COLO829 (cell line): ENCODE results near the gene SELENOW.
"Not testable (repeated sequence)": the region's sequence is repeated elsewhere in the genome, so short reads cannot be mapped to it uniquely, and the experiment has no call there.

Source experiments
- DNase-seq: peaks from one replicate; pipeline ENCODE4 v3.0.0; 2012; ENCODE audit warnings: low spot score

Gene SELENOW

GRCh38 chr19:47778049-47778953, at the start of gene SELENOW:
SELENOW (plus strand) TSS chr19:47778703; CDS start chr19:47778786, 83 bp downstream.
- peak; percentile 52 for DNase-seq

DNA sequence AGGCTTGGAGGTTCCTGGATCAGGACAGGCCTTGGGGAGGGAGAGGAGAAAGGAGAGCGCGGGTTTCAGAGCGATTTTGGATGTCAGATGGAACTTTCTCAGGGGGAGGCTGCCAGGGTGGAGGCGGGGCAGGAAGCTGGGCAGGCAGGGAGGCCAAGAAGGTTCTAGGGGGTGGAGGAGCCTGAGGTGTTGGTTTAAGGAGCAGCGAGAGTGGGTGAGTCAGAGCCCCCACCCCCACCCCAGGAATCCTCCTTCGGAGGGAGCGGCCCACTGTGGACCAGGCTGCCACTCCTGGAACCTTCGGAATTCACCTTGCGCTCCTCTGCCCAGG, 49.1 kb upstream of the SELENOW start:
- no peak for DNase-seq

GRCh38 chr19:47729799-47730520, 48.5 kb upstream of the SELENOW start:
- no peak for DNase-seq

GRCh38 chr19:47730521-47730889, 48.0 kb upstream of the SELENOW start:
- DNase-seq, result no peak

DNA sequence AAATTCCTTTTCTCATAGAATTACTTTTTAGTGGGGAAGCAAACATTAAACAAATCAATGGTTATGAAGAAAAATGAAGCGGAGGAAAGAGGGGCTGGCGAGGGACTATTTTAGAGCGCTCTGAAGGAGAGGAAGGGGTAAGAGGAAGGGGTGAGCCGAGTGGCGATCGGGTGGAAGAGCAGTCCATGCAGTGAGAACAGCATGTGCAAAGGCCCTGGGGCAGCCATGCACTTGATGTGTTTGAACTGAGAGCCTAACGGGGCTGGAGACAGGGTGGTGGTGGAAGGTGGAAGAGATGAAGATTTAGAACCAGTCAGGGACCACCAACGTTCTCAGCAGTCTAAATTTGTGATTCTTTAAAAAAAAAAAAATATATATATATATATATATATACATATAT, 47.6 kb upstream of the SELENOW start:
- no peak for DNase-seq

DNA sequence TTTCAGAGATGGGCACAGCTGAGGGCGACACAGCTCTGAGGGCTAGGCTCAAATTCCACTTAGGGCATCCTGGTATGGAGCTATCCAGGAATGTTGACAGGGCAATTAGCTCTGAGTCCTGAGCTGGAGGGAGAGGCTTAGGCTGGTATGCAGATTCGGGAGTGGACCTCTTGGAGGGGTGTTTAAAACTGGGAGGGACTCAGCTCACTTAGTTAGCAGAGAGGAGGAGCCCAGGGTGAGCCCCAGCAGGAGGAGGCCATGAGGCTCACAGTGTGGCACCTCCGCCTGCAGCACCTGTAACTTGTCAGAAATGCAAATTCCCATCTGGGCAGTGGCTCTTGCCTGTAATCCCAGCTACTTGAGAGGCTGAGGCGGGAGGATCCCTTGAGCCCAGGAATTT, 43.4 kb upstream of the SELENOW start:
- DNase-seq, result no peak

DNA sequence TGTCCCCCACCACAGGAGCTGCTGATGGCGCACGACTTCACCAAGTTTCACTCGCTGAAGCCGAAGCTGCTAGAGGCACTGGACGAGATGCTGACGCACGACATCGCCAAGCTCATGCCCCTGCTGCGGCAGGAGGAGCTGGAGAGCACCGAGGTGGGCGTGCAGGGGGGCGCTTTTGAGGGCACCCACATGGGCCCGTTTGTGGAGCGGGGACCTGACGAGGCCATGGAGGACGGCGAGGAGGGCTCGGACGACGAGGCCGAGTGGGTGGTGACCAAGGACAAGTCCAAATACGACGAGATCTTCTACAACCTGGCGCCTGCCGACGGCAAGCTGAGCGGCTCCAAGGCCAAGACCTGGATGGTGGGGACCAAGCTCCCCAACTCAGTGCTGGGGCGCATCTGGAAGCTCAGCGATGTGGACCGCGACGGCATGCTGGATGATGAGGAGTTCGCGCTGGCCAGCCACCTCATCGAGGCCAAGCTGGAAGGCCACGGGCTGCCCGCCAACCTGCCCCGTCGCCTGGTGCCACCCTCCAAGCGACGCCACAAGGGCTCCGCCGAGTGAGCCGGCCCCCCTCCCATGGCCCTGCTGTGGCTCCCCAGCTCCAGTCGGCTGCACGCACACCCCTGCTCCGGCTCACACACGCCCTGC, 37.5 kb upstream of the SELENOW start:
- no peak for DNase-seq

GRCh38 chr19:47741544-47742140, 36.9 kb upstream of the SELENOW start:
- DNase-seq, result no peak

GRCh38 chr19:47742634-47743033, 35.9 kb upstream of the SELENOW start:
- DNase-seq, result no peak

GRCh38 chr19:47745010-47745901, 33.2 kb upstream of the SELENOW start, which contains the start of gene NOP53:
NOP53 (plus strand) TSS chr19:47745546; CDS start chr19:47745560, 14 bp downstream.
- peak; percentile 99 for DNase-seq

DNA sequence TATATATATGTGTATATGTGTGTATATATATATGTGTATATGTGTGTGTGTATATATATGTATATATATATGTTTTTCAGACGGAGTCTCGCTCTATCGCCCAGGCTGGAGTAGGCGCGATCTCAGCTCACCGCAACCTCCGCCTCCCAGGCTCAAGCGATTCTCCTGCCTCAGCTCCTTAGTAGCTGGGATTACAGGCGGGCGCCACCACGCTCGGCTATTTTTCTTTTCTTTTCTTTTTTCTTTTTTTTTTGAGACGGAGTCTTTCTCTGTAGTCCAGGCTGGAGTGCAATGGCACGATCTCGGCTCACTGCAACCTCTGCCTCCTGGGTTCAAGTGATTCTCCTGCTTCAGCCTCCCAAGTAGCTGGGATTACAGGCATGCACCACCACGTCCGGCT, 32.4 kb upstream of the SELENOW start:
- DNase-seq, result not testable (repeated sequence)

- DNase-seq, result no peak
Observed at GRCh38 chr19:47749326-47749725, 29.2 kb upstream of the SELENOW start.

GRCh38 chr19:47750752-47751151, 27.8 kb upstream of the SELENOW start:
- DNase-seq, result no peak

- no peak for DNase-seq
Observed at GRCh38 chr19:47752440-47753211, 25.9 kb upstream of the SELENOW start.

GRCh38 chr19:47754206-47755064, 24.1 kb upstream of the SELENOW start:
- DNase-seq, result no peak

GRCh38 chr19:47755065-47755761, 23.3 kb upstream of the SELENOW start:
- no peak for DNase-seq

- no peak for DNase-seq
Observed at GRCh38 chr19:47755762-47756626, 22.5 kb upstream of the SELENOW start.

- no peak for DNase-seq
Observed at GRCh38 chr19:47756627-47756929, 21.9 kb upstream of the SELENOW start.
